Measurements from ENCODE around the gene OBSCN.
A peak's percentile ranks its signal among the peaks of the same experiment; 100 is the strongest.

Gene OBSCN

GRCh38 chr1:228228601-228229074 is 20.8 kb downstream of the OBSCN start:
- POLR2A ChIA-PET (ENCODE audit: low non-redundant PET): no interaction called here
- CTCF ChIA-PET: interaction anchor here (0.6 kb wide), 2 partner anchors 54 to 229 kb away, joined by 3 to 5 read pairs; no protein-coding TSS in a partner anchor
- DNase-seq (ENCODE audit: low spot score): peak; percentile 78
- TF ChIP-seq CTCF (conservative IDR thresholded peaks at IDR 0.05; ENCODE audit: low read depth): no peak
- peak overlapping the region; percentile 98 for H3K27ac ChIP-seq

- CTCF ChIA-PET: no interaction called here
- no peak overlapping the region for H3K27ac ChIP-seq
Observed at GRCh38 chr1:228231189-228231588, 23.3 kb downstream of the OBSCN start.

GRCh38 chr1:228233136-228233535 is 25.3 kb downstream of the OBSCN start:
- TF ChIP-seq CTCF (conservative IDR thresholded peaks at IDR 0.05; ENCODE audit: low read depth): no peak
- ChIA-PET POLR2A (ENCODE audit: low non-redundant PET) (no interaction called here), CTCF (no interaction called here)

More at GRCh38 chr1:228231189-228231588, 23.3 kb downstream of the OBSCN start:
- DNase-seq (ENCODE audit: low spot score): no peak
- TF ChIP-seq CTCF (conservative IDR thresholded peaks at IDR 0.05; ENCODE audit: low read depth): no peak
- POLR2A ChIA-PET (ENCODE audit: low non-redundant PET): no interaction called here

GRCh38 chr1:228234921-228235320 is 27.1 kb downstream of the OBSCN start:
- no peak for DNase-seq (ENCODE audit: low spot score)
- ChIA-PET CTCF (no interaction called here), POLR2A (ENCODE audit: low non-redundant PET) (no interaction called here)
- no peak for TF ChIP-seq CTCF (conservative IDR thresholded peaks at IDR 0.05; ENCODE audit: low read depth)
- H3K27ac ChIP-seq: no peak overlapping the region

More at GRCh38 chr1:228233136-228233535, 25.3 kb downstream of the OBSCN start:
- no peak overlapping the region for H3K27ac ChIP-seq
- no peak for DNase-seq (ENCODE audit: low spot score)

GRCh38 chr1:228236744-228237143 is 28.9 kb downstream of the OBSCN start:
- peak; percentile 7 for DNase-seq (ENCODE audit: low spot score)
- no peak overlapping the region for H3K27ac ChIP-seq
- POLR2A ChIA-PET (ENCODE audit: low non-redundant PET): interaction anchor here (0.6 kb wide), 1 partner anchor 46 kb away, joined by 7 read pairs; no protein-coding TSS in a partner anchor
- CTCF ChIA-PET: interaction anchor here (0.6 kb wide), 1 partner anchor 644 kb away, joined by 4 read pairs; no protein-coding TSS in a partner anchor
- TF ChIP-seq CTCF (conservative IDR thresholded peaks at IDR 0.05; ENCODE audit: low read depth): 0 out of 2 replicates have a peak, but pooled peaks have one; percentile 17

- no peak overlapping the region for H3K27ac ChIP-seq
- ChIA-PET POLR2A (ENCODE audit: low non-redundant PET) (no interaction called here), CTCF (no interaction called here)
- DNase-seq (ENCODE audit: low spot score): no peak
- no peak for TF ChIP-seq CTCF (conservative IDR thresholded peaks at IDR 0.05; ENCODE audit: low read depth)
Observed at GRCh38 chr1:228238007-228238406, 30.2 kb downstream of the OBSCN start.
